HepG2 (cell line): Measurements from ENCODE around the gene RTL5. TPM values are rescaled to one million over a fixed set of nuclear protein-coding genes. Genes with fewer than 3 reads are reported as not detected.
"Not testable (repeated sequence)": the region's sequence is repeated elsewhere in the genome, so short reads cannot be mapped to it uniquely, and the experiment has no call there.

Experiments used
- ATAC-seq: fragments of 200-7000 bp; cut with Tn5 transposase; 3 replicates; pipeline ENCODE4 v1.9.1; 2020; ENCODE audit warnings: mild to moderate bottlenecking, moderate library complexity
- BruUV-seq: library from RNA; stranded (reverse); fragments of 400-500 nt; replicated peaks from 2 replicates; lab custom pipeline; 2021; lab: Mats Ljungman, UMichigan
- CTCF ChIA-PET: fragments of 300-600 bp; formaldehyde crosslinking; extraction: SDS; loops from one replicate; lab custom pipeline; 2021; ENCODE audit warnings: low total read pairs, inconsistent platforms, low intra/inter-chr PET ratio; lab: Yijun Ruan, JAX
- POLR2A ChIA-PET: fragments of 350-600 bp; sonication (Branson Sonifier 250); formaldehyde crosslinking; loops from one replicate; lab custom pipeline; 2020; ENCODE audit warnings: antibody characterized with exemption, inconsistent platforms; lab: Yijun Ruan, JAX
- DNase-seq: peaks from one replicate; pipeline ENCODE4 v3.0.0-alpha.2; 2015; ENCODE audit warnings: low spot score
- FAIRE-seq: peaks from 3 replicates; lab custom pipeline; 2011; peaks lifted over from hg19 to GRCh38; lab: Jason Lieb, UNC
- H2AFZ ChIP-seq: one replicate; pipeline ENCODE4 v1.6.1; 2011; ENCODE audit warnings: low read length, inconsistent platforms
- H3K27ac ChIP-seq: fragments of 300-600 bp; 3 replicates; pipeline ENCODE4 v1.8.0; 2011; ENCODE audit warnings: mixed run types, mild to moderate bottlenecking, mixed read lengths, low read length, inconsistent platforms; ENCODE audit not compliant: insufficient read depth; ENCODE audit errors: extremely low read length
- H3K27me3 ChIP-seq, 2 experiments: fragments of 200-600 bp in 1 of 2; 2 replicates in 1 of 2; 3 replicates in 1 of 2; pipeline versions ENCODE4 v1.6.0 to v1.8.0; 2011; ENCODE audit warnings: low read length in 2 of 2, mild to moderate bottlenecking in 2 of 2, moderate library complexity in 2 of 2, inconsistent platforms in 1 of 2; ENCODE audit not compliant: insufficient read depth in 2 of 2, control insufficient read depth in 1 of 2
- H3K36me3 ChIP-seq, 2 experiments: fragments of 200-600 bp in 1 of 2; replicated peaks in 1 of 2; 2 replicates in 1 of 2; 3 replicates in 1 of 2; pipeline versions ENCODE4 v1.5.1 to v1.8.0; 2011; ENCODE audit warnings: low read length in 2 of 2, inconsistent platforms in 1 of 2; ENCODE audit not compliant: insufficient read depth in 2 of 2, control insufficient read depth in 1 of 2
- H3K4me1 ChIP-seq: 2 replicates; pipeline ENCODE4 v1.5.1; 2012; ENCODE audit warnings: low read length, inconsistent platforms; ENCODE audit not compliant: insufficient read depth
- H3K4me2 ChIP-seq: 2 replicates; pipeline ENCODE4 v1.6.0; 2011; ENCODE audit warnings: low read depth, low read length, inconsistent platforms
- H3K4me3 ChIP-seq, 3 experiments: fragments of 200-600 bp in 1 of 3; sonication (generic), shearing (Covaris generic) in 1 of 3; replicated peaks in 1 of 3; 2 replicates each; pipeline ENCODE4 v1.5.1; 2011 to 2016; ENCODE audit warnings: low read length in 3 of 3, inconsistent platforms in 2 of 3, low read depth in 2 of 3, mild to moderate bottlenecking in 2 of 3, control low read depth in 1 of 3, mixed read lengths in 1 of 3; ENCODE audit not compliant: insufficient read depth in 1 of 3
- H3K79me2 ChIP-seq: one replicate; pipeline ENCODE4 v1.6.1; 2011; ENCODE audit warnings: low read length, inconsistent platforms; ENCODE audit not compliant: insufficient read depth
- H3K9ac ChIP-seq: 2 replicates; pipeline ENCODE4 v1.6.0; 2011; ENCODE audit warnings: mild to moderate bottlenecking, low read depth, low read length, inconsistent platforms; ENCODE audit not compliant: insufficient read depth
- H3K9me3 ChIP-seq: 2 replicates; pipeline ENCODE4 v1.5.1; 2012; ENCODE audit warnings: mild to moderate bottlenecking, low read length
- H4K20me1 ChIP-seq: 2 replicates; pipeline ENCODE4 v1.6.0; 2011; ENCODE audit warnings: inconsistent platforms, mild to moderate bottlenecking, low read length, moderate library complexity; ENCODE audit not compliant: insufficient read depth
- CEBPB ChIP-seq: IDR thresholded peaks from 2 replicates; pipeline ENCODE4 v1.6.1; 2011; ENCODE audit warnings: low read depth, low read length, improper control_type of control experiment, borderline replicate concordance
- ZNF747 ChIP-seq: sonication (generic); formaldehyde crosslinking; IDR thresholded peaks from 2 replicates; pipeline ENCODE4 v1.8.1; 2023; ENCODE audit warnings: missing genetic modification reagents, mild to moderate bottlenecking, borderline replicate concordance
- ZNF768 ChIP-seq: sonication (generic); formaldehyde crosslinking; IDR thresholded peaks from 2 replicates; pipeline ENCODE4 v1.4.0; 2020; ENCODE audit warnings: missing genetic modification reagents
- WGBS: methylation state at CpG from one replicate; pipeline ENCODE4 v1.1.6; 2017; ENCODE audit warnings: low lambda C conversion rate; 5-methylcytosine and 5-hydroxymethylcytosine counted together
- in situ Hi-C: cut with HindIII; loops from 2 replicates; pipeline ENCODE4 v1.10.0; 2017; ENCODE audit warnings: low pct_unique_long_range_greater_than_20kb; ENCODE audit not compliant: extremely low pct_ligation_motif_present
- intact Hi-C: fragments of 100-400 bp; cut with micrococcal nuclease; formaldehyde crosslinking; loops from one replicate; pipeline ENCODE4 v1.10.0; 2022; ENCODE audit not compliant: unreplicated experiment
- polyA plus RNA-seq, 8 experiments: library from polyadenylated mRNA; depleted of rRNA in 3 of 8; stranded (reverse) in 7 of 8; unstranded in 1 of 8; fragments of >200 nt; fragmentation: Illumina TruSeq in 4 of 8; extraction: Trizol in 4 of 8; gene quantifications; 2 replicates each; pipeline versions ENCODE4 v1.2.1 to v1.2.3, GENCODE V29; 2011 to 2016; ENCODE audit warnings: low read depth in 4 of 8, missing spikeins in 1 of 8, mixed read lengths in 1 of 8; ENCODE audit not compliant: insufficient read depth in 1 of 8
- total RNA-seq, 5 experiments: library from RNA; depleted of rRNA; stranded (reverse); fragments of >200 nt; fragmentation: Illumina TruSeq; extraction: Trizol; gene quantifications; 2 replicates each; pipeline ENCODE4 v1.2.3, GENCODE V29; 2016; ENCODE audit warnings: low read depth in 1 of 5
- TF ChIP-seq, protein P1 (sequence below): sonication (generic); formaldehyde crosslinking; IDR thresholded peaks from 2 replicates; pipeline ENCODE4 v1.8.0; 2022; ENCODE audit warnings: missing genetic modification reagents, mild to moderate bottlenecking, moderate library complexity, borderline replicate concordance

Gene RTL5
- total and polyA plus RNA-seq, 2 of the 13 experiments (the other 11 are each of a cell fraction or from before 2014, with no cell fraction given): not detected

DNA sequence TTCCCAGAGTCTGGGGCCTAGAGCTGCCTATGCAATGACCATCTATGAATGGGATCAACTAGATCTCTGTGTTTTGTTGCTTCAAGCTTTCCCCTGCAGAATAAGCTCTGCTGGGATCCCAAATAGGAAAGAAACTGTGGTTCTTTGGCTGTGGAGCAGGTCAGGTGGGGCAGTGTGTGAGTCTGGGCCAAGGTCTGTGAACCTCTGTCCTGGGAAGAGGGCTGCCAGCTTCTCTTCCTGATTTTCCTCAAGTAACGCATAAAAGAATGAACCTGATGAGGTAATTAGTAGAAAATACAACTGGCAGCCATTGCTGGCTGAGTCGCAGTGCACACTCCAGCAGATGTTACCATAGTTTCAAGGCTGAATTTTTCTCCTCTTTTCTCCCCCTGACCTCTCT is 45.3 kb upstream of the RTL5 start:
- DNase-seq: no peak
- Histone ChIP-seq H3K27ac (no peak overlapping the region), H3K36me3 (no peaks in the 10 kb centered on the region), H3K9ac (no peak overlapping the region), H3K4me3 (no peak overlapping the region), H3K9me3 (no peaks in the 10 kb centered on the region)
- WGBS: 0% methylated on average over 2 of the region's 2 CpGs
- no peak for TF ChIP-seq ZNF768 (CRISPR knock-in tag)
- no peak for TF ChIP-seq CEBPB
- TF ChIP-seq ZNF747: no peak
- TF ChIP-seq, protein P1, sequence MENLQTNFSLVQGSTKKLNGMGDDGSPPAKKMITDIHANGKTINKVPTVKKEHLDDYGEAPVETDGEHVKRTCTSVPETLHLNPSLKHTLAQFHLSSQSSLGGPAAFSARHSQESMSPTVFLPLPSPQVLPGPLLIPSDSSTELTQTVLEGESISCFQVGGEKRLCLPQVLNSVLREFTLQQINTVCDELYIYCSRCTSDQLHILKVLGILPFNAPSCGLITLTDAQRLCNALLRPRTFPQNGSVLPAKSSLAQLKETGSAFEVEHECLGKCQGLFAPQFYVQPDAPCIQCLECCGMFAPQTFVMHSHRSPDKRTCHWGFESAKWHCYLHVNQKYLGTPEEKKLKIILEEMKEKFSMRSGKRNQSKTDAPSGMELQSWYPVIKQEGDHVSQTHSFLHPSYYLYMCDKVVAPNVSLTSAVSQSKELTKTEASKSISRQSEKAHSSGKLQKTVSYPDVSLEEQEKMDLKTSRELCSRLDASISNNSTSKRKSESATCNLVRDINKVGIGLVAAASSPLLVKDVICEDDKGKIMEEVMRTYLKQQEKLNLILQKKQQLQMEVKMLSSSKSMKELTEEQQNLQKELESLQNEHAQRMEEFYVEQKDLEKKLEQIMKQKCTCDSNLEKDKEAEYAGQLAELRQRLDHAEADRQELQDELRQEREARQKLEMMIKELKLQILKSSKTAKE (CRISPR knock-in tag): no peak
- TF ChIP-seq, all 625 proteins: peak for 0
- CTCF ChIA-PET: no interaction called here
- H3K79me2 ChIP-seq: peaks cover 4% of the 10 kb centered on the region
- in situ Hi-C loops (no loop called here), intact Hi-C loops (no loop called here)
- no TSS peak for BruUV-seq
- no peak overlapping the region for H3K4me2 ChIP-seq
- H3K27me3 ChIP-seq: no peaks in the 10 kb centered on the region
- POLR2A ChIA-PET: no interaction called here
- H2AFZ ChIP-seq: no peak overlapping the region
- FAIRE-seq (no peak), ATAC-seq (no peak)
- no peaks in the 10 kb centered on the region for H4K20me1 ChIP-seq
- no peaks in the 10 kb centered on the region for H3K4me1 ChIP-seq

DNA sequence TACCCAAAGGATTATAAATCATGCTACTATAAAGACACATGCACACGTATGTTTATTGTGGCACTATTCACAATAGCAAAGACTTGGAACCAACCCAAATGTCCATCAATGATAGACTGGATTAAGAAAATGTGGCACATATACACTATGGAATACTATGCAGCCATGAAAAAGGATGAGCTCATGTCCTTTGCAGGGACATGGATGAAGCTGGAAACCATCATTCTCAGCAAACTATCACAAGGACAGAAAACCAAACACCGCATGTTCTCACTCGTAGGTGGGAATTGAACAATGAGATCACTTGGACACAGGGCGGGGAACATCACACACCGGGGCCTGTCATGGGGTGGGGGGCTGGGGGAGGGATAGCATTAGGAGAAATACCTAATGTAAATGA is 44.6 kb upstream of the RTL5 start:
- H3K27ac ChIP-seq, FAIRE-seq, H4K20me1 ChIP-seq, H3K9me3 ChIP-seq, CTCF ChIA-PET, ATAC-seq, H3K36me3 ChIP-seq, DNase-seq, H3K4me2 ChIP-seq, POLR2A ChIA-PET, H3K79me2 ChIP-seq, BruUV-seq, intact Hi-C loops, H3K27me3 ChIP-seq, H3K4me3 ChIP-seq, H2AFZ ChIP-seq, H3K4me1 ChIP-seq, H3K9ac ChIP-seq, in situ Hi-C loops: not testable (repeated sequence)
- 42% methylated on average over 2 of the region's 5 CpGs for WGBS
